ENCODE results near the gene HYKK.

The HYKK gene

DNA sequence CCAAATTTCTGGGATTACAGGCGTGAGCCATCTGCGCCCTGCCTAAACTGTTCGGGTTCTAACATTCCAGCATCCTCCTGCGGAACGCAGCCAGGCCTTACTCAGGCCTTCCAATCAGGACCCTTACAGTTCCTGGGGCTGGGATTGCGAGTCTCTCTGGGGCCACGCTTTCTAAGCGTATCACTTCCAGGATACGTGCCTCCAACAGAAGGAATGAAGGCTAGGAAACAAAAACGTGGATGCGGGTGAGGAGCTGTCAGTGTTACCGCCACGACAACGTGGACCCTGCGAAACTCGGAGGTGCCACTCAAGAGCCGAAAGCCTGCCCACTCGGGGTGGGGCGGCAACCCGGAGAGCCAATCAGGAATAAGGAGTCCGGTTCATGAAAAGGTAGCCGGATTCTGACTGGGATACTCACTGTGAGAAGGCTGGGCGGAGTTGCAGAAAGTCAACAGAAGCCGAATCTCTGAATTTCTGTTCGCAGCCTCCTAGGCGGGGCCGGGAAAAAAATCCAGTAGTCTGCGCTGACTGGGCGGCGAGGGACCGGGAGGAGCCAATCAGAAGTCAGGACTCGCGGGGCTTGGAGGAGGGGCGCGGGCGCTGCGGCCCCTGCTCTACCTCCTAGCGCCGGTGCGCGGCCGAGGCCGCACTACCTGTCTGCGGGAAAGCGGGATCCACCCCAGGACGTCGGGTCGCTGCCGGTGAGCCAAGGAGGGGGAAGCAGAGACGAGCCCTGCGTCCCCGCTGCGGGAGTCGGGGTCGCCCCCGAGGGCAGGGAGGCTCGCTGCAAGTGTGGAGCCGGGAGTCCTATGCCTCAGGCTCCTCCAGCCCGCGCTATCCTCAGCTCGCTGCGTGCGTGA lies at the start of gene HYKK:
HYKK (plus strand) TSS at position 607 of the 860 bp plus-strand sequence. CDS start 5,512 bp downstream, outside the sequence.
- H3K36me3 ChIP-seq (ENCODE audit: insufficient read depth, low read depth, low read length): no peaks in the 10 kb centered on the region
- H3K4me3 ChIP-seq (ENCODE audit: low read length): peak within 1 kb of the TSS; percentile 63
- no peaks in the 10 kb centered on the region for H3K4me1 ChIP-seq (ENCODE audit: insufficient read depth, low read length)
- H3K9ac ChIP-seq (ENCODE audit: low read depth, low read length): peak within 1 kb of the TSS; percentile 49; the same call in 1 of the 2 replicates
- no peak within 1 kb of the TSS for H3K27ac ChIP-seq (ENCODE audit: low read length)
- H3K27me3 ChIP-seq (ENCODE audit: insufficient read depth, low read length): peaks cover 24% of the 10 kb centered on the region
- H3K9me3 ChIP-seq (ENCODE audit: insufficient read depth, low read depth, low read length): no peaks in the 10 kb centered on the region

DNA sequence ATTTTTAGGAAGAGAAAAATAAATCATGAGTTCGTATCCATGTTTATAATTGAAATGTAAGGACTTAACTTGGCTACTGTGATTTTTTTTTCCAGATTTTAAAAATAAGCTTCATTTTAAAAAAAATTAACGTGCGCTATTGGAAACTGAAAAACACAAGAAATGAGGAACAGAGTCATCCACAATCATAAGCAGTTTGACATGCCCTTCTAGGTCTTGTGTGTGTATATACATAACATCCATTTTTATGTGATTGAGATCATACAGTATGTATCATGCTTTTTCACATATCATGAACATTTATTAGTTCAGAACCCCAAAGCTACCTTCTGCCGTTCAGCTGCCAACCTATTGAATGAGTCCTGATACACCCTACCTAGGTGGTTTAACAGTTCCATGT lies 46.6 kb upstream of the HYKK start:
- no peaks in the 10 kb centered on the region for H3K9me3 ChIP-seq (ENCODE audit: insufficient read depth, low read depth, low read length)
- H3K27ac ChIP-seq (ENCODE audit: low read length): no peak overlapping the region
- H3K9ac ChIP-seq (ENCODE audit: low read depth, low read length): no peak overlapping the region; the same call in 1 of the 2 replicates
- H3K4me3 ChIP-seq (ENCODE audit: low read length): no peak overlapping the region
- H3K27me3 ChIP-seq (ENCODE audit: insufficient read depth, low read length): no peaks in the 10 kb centered on the region
- peaks cover 41% of the 10 kb centered on the region for H3K36me3 ChIP-seq (ENCODE audit: insufficient read depth, low read depth, low read length)
- H3K4me1 ChIP-seq (ENCODE audit: insufficient read depth, low read length): peaks cover 9% of the 10 kb centered on the region

DNA sequence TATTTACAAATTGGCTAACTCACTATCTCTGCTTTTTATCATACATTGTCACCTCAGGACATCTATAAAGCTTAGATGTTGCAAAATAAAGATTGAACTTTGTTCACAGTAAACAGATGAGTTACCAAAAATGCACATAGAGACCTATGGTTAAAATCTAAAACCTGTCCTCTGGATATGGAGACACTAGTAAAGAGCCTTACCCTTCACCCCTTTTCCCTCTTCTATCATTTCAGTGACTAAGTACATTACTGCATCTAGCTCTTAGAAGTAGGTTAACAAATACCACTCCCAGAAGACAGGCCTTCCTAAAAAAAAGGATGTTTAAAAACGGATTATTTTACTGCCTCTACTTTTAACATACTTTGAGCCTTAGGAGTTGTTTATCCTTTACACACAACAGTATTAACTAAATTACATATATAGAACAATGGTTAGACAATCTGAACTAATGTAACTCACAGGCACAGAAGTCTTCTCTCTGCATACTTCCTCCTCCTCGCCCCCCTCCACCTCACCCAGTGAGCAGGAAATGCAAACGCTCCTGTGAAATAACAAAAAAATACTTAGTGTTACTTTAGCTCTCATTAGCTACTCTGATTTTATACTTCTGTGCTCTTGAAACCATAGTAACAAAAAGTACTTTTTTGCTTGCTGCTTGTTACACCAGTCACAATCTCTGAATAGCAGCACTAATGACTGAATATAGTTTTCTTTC lies 46.0 kb upstream of the HYKK start:
- Histone ChIP-seq H3K4me1 (ENCODE audit: insufficient read depth, low read length) (peaks cover 9% of the 10 kb centered on the region), H3K27me3 (ENCODE audit: insufficient read depth, low read length) (no peaks in the 10 kb centered on the region), H3K4me3 (ENCODE audit: low read length) (no peak overlapping the region), H3K36me3 (ENCODE audit: insufficient read depth, low read depth, low read length) (peaks cover 47% of the 10 kb centered on the region), H3K27ac (ENCODE audit: low read length) (no peak overlapping the region), H3K9me3 (ENCODE audit: insufficient read depth, low read depth, low read length) (no peaks in the 10 kb centered on the region), H3K9ac (ENCODE audit: low read depth, low read length) (peak overlapping the region; percentile 25; the same call in 1 of the 2 replicates)

DNA sequence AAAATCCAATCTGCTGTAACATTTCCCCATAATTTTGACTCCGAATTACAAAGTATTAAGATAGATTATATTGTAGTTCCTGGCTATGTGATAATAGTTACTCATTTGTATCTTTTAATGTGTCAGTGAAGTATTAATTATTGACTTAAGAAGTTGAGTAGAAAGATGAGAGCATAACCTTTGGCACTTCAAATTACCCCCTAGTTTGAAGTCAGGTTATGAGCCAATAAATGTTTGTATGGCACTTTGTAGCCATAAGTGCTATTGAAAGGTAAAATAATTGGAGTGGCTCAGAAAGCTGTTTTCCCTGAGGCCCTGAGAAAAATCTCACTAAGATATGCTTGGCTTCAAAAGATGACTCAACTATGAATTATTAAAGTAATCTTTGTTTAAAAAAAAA lies 38.3 kb upstream of the HYKK start:
- peaks cover 94% of the 10 kb centered on the region for H3K36me3 ChIP-seq (ENCODE audit: insufficient read depth, low read depth, low read length)
- H3K27me3 ChIP-seq (ENCODE audit: insufficient read depth, low read length): no peaks in the 10 kb centered on the region
- H3K9me3 ChIP-seq (ENCODE audit: insufficient read depth, low read depth, low read length): no peaks in the 10 kb centered on the region
- no peak overlapping the region for H3K27ac ChIP-seq (ENCODE audit: low read length)
- H3K9ac ChIP-seq (ENCODE audit: low read depth, low read length): no peak overlapping the region
- H3K4me3 ChIP-seq (ENCODE audit: low read length): no peak overlapping the region
- no peaks in the 10 kb centered on the region for H3K4me1 ChIP-seq (ENCODE audit: insufficient read depth, low read length)

DNA sequence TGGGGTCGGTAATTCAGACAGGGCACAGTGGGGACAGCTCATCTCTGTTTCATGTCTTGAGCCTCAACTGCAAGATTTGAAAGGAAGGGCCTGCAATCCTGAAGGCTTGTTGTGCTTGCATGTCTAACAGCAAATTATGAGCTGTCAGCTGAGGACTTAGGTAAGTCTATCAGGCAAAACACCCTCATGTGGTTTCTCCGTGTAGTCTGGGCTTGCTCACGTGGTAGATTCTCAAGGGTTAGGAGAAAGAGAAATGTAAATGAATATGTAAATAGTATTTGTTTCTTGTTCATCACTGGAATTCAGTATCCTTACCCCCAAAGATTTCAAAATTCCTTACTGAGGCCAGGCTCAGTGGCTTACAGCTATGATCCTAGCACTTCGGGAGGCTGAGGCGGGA lies 30.1 kb upstream of the HYKK start:
- H3K9me3 ChIP-seq (ENCODE audit: insufficient read depth, low read depth, low read length): no peaks in the 10 kb centered on the region
- peaks cover 76% of the 10 kb centered on the region for H3K36me3 ChIP-seq (ENCODE audit: insufficient read depth, low read depth, low read length)
- no peak overlapping the region for H3K9ac ChIP-seq (ENCODE audit: low read depth, low read length)
- no peaks in the 10 kb centered on the region for H3K27me3 ChIP-seq (ENCODE audit: insufficient read depth, low read length)
- H3K27ac ChIP-seq (ENCODE audit: low read length): no peak overlapping the region
- H3K4me3 ChIP-seq (ENCODE audit: low read length): no peak overlapping the region
- H3K4me1 ChIP-seq (ENCODE audit: insufficient read depth, low read length): no peaks in the 10 kb centered on the region

GRCh38 chr15:78479650-78480049 lies 27.7 kb upstream of the HYKK start:
- Histone ChIP-seq H3K4me3 (ENCODE audit: low read length) (no peak overlapping the region), H3K9ac (ENCODE audit: low read depth, low read length) (no peak overlapping the region), H3K27me3 (ENCODE audit: insufficient read depth, low read length) (no peaks in the 10 kb centered on the region), H3K9me3 (ENCODE audit: insufficient read depth, low read depth, low read length) (no peaks in the 10 kb centered on the region), H3K36me3 (ENCODE audit: insufficient read depth, low read depth, low read length) (peaks cover 75% of the 10 kb centered on the region), H3K27ac (ENCODE audit: low read length) (no peak overlapping the region), H3K4me1 (ENCODE audit: insufficient read depth, low read length) (no peaks in the 10 kb centered on the region)

DNA sequence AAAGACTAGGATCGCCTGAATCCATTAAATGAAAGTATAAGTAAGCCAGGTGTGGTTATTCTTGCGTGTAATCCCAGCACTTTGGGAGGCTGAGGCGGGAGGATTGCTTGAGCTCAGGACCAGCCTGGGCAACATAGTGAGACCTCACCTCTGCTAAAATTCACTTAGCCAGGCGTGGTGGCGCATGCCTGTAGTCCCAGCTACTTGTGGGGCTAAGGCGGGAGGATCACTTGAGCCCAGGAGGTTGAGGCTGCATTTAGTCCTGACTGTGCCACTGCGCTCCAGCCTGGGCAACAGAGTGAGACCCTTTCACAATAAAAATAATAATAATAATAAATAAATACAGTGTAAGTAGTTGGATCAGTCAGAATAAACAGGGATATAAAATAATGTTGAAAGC lies 25.5 kb upstream of the HYKK start:
- Histone ChIP-seq H3K4me1 (ENCODE audit: insufficient read depth, low read length) (no peaks in the 10 kb centered on the region), H3K36me3 (ENCODE audit: insufficient read depth, low read depth, low read length) (peaks cover 77% of the 10 kb centered on the region), H3K9ac (ENCODE audit: low read depth, low read length) (no peak overlapping the region), H3K27me3 (ENCODE audit: insufficient read depth, low read length) (no peaks in the 10 kb centered on the region), H3K27ac (ENCODE audit: low read length) (no peak overlapping the region), H3K9me3 (ENCODE audit: insufficient read depth, low read depth, low read length) (no peaks in the 10 kb centered on the region), H3K4me3 (ENCODE audit: low read length) (no peak overlapping the region)

GRCh38 chr15:78492872-78493271 lies 14.5 kb upstream of the HYKK start:
- peaks cover 99% of the 10 kb centered on the region for H3K36me3 ChIP-seq (ENCODE audit: insufficient read depth, low read depth, low read length)
- H3K27me3 ChIP-seq (ENCODE audit: insufficient read depth, low read length): no peaks in the 10 kb centered on the region
- H3K9me3 ChIP-seq (ENCODE audit: insufficient read depth, low read depth, low read length): no peaks in the 10 kb centered on the region
- no peak overlapping the region for H3K27ac ChIP-seq (ENCODE audit: low read length)
- no peak overlapping the region for H3K9ac ChIP-seq (ENCODE audit: low read depth, low read length)
- H3K4me3 ChIP-seq (ENCODE audit: low read length): no peak overlapping the region
- H3K4me1 ChIP-seq (ENCODE audit: insufficient read depth, low read length): no peaks in the 10 kb centered on the region

- Histone ChIP-seq H3K36me3 (ENCODE audit: insufficient read depth, low read depth, low read length) (peaks cover 41% of the 10 kb centered on the region), H3K9me3 (ENCODE audit: insufficient read depth, low read depth, low read length) (no peaks in the 10 kb centered on the region), H3K4me3 (ENCODE audit: low read length) (no peak overlapping the region), H3K27ac (ENCODE audit: low read length) (no peak overlapping the region), H3K4me1 (ENCODE audit: insufficient read depth, low read length) (no peaks in the 10 kb centered on the region), H3K9ac (ENCODE audit: low read depth, low read length) (no peak overlapping the region), H3K27me3 (ENCODE audit: insufficient read depth, low read length) (no peaks in the 10 kb centered on the region)
These were observed 5.5 kb upstream of the HYKK start for GRCh38 chr15:78501857-78502256.

DNA sequence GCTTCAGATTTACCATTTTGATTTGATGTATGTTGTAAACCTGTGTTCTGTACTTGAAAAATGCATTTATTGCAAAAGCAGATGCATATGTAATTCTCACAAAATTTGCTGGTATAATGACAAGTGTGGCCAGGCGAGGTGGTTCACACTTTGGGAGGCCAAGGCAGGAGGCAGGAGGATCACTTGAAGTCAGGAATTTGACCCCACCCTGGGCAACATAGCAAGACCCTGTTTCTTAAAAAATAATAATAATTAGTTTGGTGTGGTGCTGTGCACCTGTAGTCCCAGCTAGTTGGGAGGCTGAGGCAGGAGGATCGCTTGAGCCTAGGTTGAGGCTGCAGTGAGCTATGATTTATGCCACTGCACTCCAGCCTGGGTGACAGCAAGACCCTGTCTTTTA lies 4.7 kb upstream of the HYKK start:
- no peak overlapping the region for H3K4me3 ChIP-seq (ENCODE audit: low read length)

DNA sequence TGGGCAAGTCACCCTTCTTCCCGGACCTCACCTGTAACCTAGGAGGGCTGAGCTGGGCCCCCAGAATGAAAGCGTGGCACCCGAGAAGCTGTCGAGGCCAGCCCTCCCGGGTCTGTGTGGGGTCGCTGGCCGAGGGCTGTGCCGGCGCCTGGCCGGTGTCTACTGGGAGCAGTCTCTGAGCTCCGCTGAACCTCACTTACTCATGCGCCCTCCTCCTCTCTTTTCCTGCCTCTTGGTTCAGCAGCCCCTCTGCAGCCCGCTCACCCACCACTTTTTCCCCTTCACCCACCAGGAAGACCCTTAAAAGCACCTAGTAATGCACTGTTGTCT lies 419 bp downstream of the HYKK start:
- no peaks in the 10 kb centered on the region for H3K36me3 ChIP-seq (ENCODE audit: insufficient read depth, low read depth, low read length)
- no peaks in the 10 kb centered on the region for H3K9me3 ChIP-seq (ENCODE audit: insufficient read depth, low read depth, low read length)
- no peak overlapping the region for H3K27ac ChIP-seq (ENCODE audit: low read length)
- peak overlapping the region; percentile 63 for H3K4me3 ChIP-seq (ENCODE audit: low read length)
- H3K9ac ChIP-seq (ENCODE audit: low read depth, low read length): peak overlapping the region; percentile 49; the same call in 1 of the 2 replicates
- H3K4me1 ChIP-seq (ENCODE audit: insufficient read depth, low read length): no peaks in the 10 kb centered on the region
- H3K27me3 ChIP-seq (ENCODE audit: insufficient read depth, low read length): peaks cover 24% of the 10 kb centered on the region

More for the DNA sequence above, 4.7 kb upstream of the HYKK start:
- Histone ChIP-seq H3K4me1 (ENCODE audit: insufficient read depth, low read length) (no peaks in the 10 kb centered on the region), H3K9ac (ENCODE audit: low read depth, low read length) (no peak overlapping the region), H3K27me3 (ENCODE audit: insufficient read depth, low read length) (0 out of 2 replicates have a peak, but pooled peaks cover under 1% of the 10 kb centered on the region), H3K36me3 (ENCODE audit: insufficient read depth, low read depth, low read length) (peaks cover 33% of the 10 kb centered on the region), H3K27ac (ENCODE audit: low read length) (no peak overlapping the region), H3K9me3 (ENCODE audit: insufficient read depth, low read depth, low read length) (no peaks in the 10 kb centered on the region)

DNA sequence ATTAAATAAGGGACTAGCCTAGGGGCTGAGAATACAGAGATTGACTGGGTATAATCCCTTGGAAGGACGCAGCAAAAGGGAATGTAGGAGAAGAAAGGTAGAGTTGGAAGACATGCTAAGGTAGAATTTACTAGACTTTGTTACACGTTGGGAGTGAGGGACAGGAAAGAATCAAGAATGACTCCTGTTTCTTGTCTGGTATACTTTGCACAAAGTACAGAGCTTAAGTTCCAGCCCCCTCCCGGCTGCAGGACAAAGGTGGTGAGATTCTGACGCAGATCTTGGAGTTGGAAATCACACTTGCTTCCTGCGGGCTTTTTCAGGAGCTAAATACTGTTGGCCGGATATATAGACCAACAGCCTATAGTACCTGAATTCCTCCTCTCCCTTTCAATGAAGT lies 895 bp downstream of the HYKK start:
- Histone ChIP-seq H3K36me3 (ENCODE audit: insufficient read depth, low read depth, low read length) (no peaks in the 10 kb centered on the region), H3K4me1 (ENCODE audit: insufficient read depth, low read length) (no peaks in the 10 kb centered on the region), H3K9ac (ENCODE audit: low read depth, low read length) (peak overlapping the region; percentile 49; the same call in 1 of the 2 replicates), H3K9me3 (ENCODE audit: insufficient read depth, low read depth, low read length) (no peaks in the 10 kb centered on the region), H3K27ac (ENCODE audit: low read length) (no peak overlapping the region), H3K4me3 (ENCODE audit: low read length) (peak overlapping the region; percentile 63), H3K27me3 (ENCODE audit: insufficient read depth, low read length) (peaks cover 24% of the 10 kb centered on the region)
